RWPE1 (cell line): ENCODE data around the gene GAREM1.

ENCODE experiments used
- CTCF ChIA-PET: fragments of 350-600 bp; sonication (Branson Sonifier 250); formaldehyde crosslinking; extraction: SDS; loops from one replicate; lab custom pipeline; 2021; lab: Yijun Ruan, JAX
- POLR2A ChIA-PET: fragments of 400-600 bp; formaldehyde crosslinking; extraction: SDS; loops from one replicate; lab custom pipeline; 2020; ENCODE audit warnings: antibody characterized with exemption; ENCODE audit not compliant: low non-redundant PET; lab: Yijun Ruan, JAX
- DNase-seq: peaks from one replicate; pipeline ENCODE4 v3.0.0; 2012; ENCODE audit warnings: low spot score
- H3K27ac ChIP-seq: fragments of 450-650 bp; 2 replicates; pipeline ENCODE4 v1.5.1; 2017
- CTCF ChIP-seq: fragments of 450-650 bp; conservative IDR thresholded peaks from 2 replicates; pipeline ENCODE4 v1.5.1; 2017; ENCODE audit warnings: low read depth, mild to moderate bottlenecking

Gene GAREM1

GRCh38 chr18:32360682-32361345 lies 109.9 kb downstream of the GAREM1 start:
- TF ChIP-seq CTCF: no peak
- ChIA-PET CTCF (no interaction called here), POLR2A (no interaction called here)
- no peak for DNase-seq
- no peak overlapping the region for H3K27ac ChIP-seq

GRCh38 chr18:32358529-32358928 lies 112.2 kb downstream of the GAREM1 start:
- DNase-seq: no peak
- CTCF ChIA-PET: interaction anchor here (0.6 kb wide), 1 partner anchor 941 kb away, joined by 3 read pairs; no protein-coding TSS in a partner anchor
- POLR2A ChIA-PET: no interaction called here
- no peak for TF ChIP-seq CTCF
- no peak overlapping the region for H3K27ac ChIP-seq

- POLR2A ChIA-PET: no interaction called here
- CTCF ChIA-PET: interaction anchor here (0.6 kb wide), 1 partner anchor 942 kb away, joined by 3 read pairs; no protein-coding TSS in a partner anchor
- no peak for TF ChIP-seq CTCF
- DNase-seq: no peak
- H3K27ac ChIP-seq: no peak overlapping the region
These were observed 112.6 kb downstream of the GAREM1 start for GRCh38 chr18:32358075-32358474.

GRCh38 chr18:32355896-32356295 lies 114.8 kb downstream of the GAREM1 start:
- CTCF ChIA-PET: no interaction called here
- no peak overlapping the region for H3K27ac ChIP-seq
- TF ChIP-seq CTCF: no peak
- POLR2A ChIA-PET: no interaction called here
- DNase-seq: no peak

- TF ChIP-seq CTCF: no peak
- DNase-seq: no peak
- H3K27ac ChIP-seq: no peak overlapping the region
- ChIA-PET POLR2A (no interaction called here), CTCF (no interaction called here)
These were observed 116.2 kb downstream of the GAREM1 start for GRCh38 chr18:32354518-32354917.

GRCh38 chr18:32353257-32353656 lies 117.4 kb downstream of the GAREM1 start:
- ChIA-PET POLR2A (no interaction called here), CTCF (no interaction called here)
- no peak for TF ChIP-seq CTCF
- DNase-seq: no peak
- no peak overlapping the region for H3K27ac ChIP-seq
